CD4-positive, alpha-beta T cell (primary cell): ENCODE results near the gene LEO1. TPM values are rescaled to one million over a fixed set of nuclear protein-coding genes. Genes with fewer than 3 reads are reported as not detected.
A peak's percentile ranks its signal among the peaks of the same experiment; 100 is the strongest.

Source experiments
- ATAC-seq: fragments of 200-7000 bp; cut with Tn5 transposase; one replicate; pipeline ENCODE4 v1.10.0; 2022; ENCODE audit warnings: mild to moderate bottlenecking; ENCODE audit not compliant: poor library complexity
- CTCF ChIA-PET: fragments of 350-600 bp; sonication (Branson Sonifier 250); formaldehyde crosslinking; loops from one replicate; lab custom pipeline; 2021; ENCODE audit warnings: antibody characterized with exemption, inconsistent platforms; lab: Charles Lee
- POLR2A ChIA-PET: fragments of 350-600 bp; sonication (Branson Sonifier 250); formaldehyde crosslinking; loops from one replicate; lab custom pipeline; 2021; ENCODE audit warnings: antibody characterized with exemption, inconsistent platforms; lab: Charles Lee
- DNase-seq, 14 experiments: peaks; one replicate each; pipeline ENCODE4 v3.0.0-alpha.2; 2013 to 2020; ENCODE audit warnings: mixed read lengths in 2 of 14
- H3K27ac ChIP-seq, 2 donors: one replicate each; pipeline versions ENCODE4 v1.5.1 to v1.7.0; 2013; ENCODE audit warnings: low read length in 2 of 2, low read depth in 1 of 2, mild to moderate bottlenecking in 1 of 2
- H3K27me3 ChIP-seq, 2 experiments: 1 replicate in 1 of 2; 2 replicates in 1 of 2; pipeline versions ENCODE4 v1.6.1 to v1.7.0; 2013; ENCODE audit warnings: low read length in 2 of 2, control low read depth in 1 of 2, mild to moderate bottlenecking in 1 of 2, moderate library complexity in 1 of 2; ENCODE audit not compliant: insufficient read depth in 2 of 2, control insufficient read depth in 1 of 2
- H3K36me3 ChIP-seq: one replicate; pipeline ENCODE4 v1.6.1; 2013; ENCODE audit warnings: low read length, control low read depth; ENCODE audit not compliant: insufficient read depth
- H3K4me1 ChIP-seq: one replicate; pipeline ENCODE4 v1.6.1; 2013; ENCODE audit warnings: low read length, control low read depth; ENCODE audit not compliant: insufficient read depth
- H3K4me3 ChIP-seq: one replicate; pipeline ENCODE4 v1.5.1; 2013; ENCODE audit warnings: mild to moderate bottlenecking, low read length, moderate library complexity
- H3K9me3 ChIP-seq, 2 experiments: 1 replicate in 1 of 2; 2 replicates in 1 of 2; pipeline versions ENCODE4 v1.6.1 to v1.7.0; 2013; ENCODE audit warnings: low read length in 2 of 2, mild to moderate bottlenecking in 2 of 2, control low read depth in 1 of 2, moderate library complexity in 1 of 2; ENCODE audit not compliant: control insufficient read depth in 1 of 2, insufficient read depth in 1 of 2
- H3K27ac Mint-ChIP-seq: one replicate; pipeline ENCODE4 v1.8.0; 2020; ENCODE audit warnings: mixed read lengths
- H3K27me3 Mint-ChIP-seq: one replicate; pipeline ENCODE4 v1.8.0; 2021; ENCODE audit warnings: mixed read lengths
- H3K36me3 Mint-ChIP-seq: one replicate; pipeline ENCODE4 v1.8.0; 2021; ENCODE audit warnings: low read depth, mixed read lengths
- H3K4me1 Mint-ChIP-seq: one replicate; pipeline ENCODE4 v1.8.0; 2021; ENCODE audit warnings: low read depth, mixed read lengths
- H3K4me3 Mint-ChIP-seq: one replicate; pipeline ENCODE4 v1.8.0; 2020; ENCODE audit warnings: mild to moderate bottlenecking, mixed read lengths
- H3K9me3 Mint-ChIP-seq: one replicate; pipeline ENCODE4 v1.8.0; 2020; ENCODE audit warnings: mixed read lengths
- intact Hi-C, 2 experiments: fragments of 100-400 bp; cut with DNase I in 1 of 2; cut with micrococcal nuclease in 1 of 2; formaldehyde crosslinking; loops; one replicate each; pipeline versions ENCODE4 v1.15.1 to v1.9.0; 2023 to 2025; cut with DNase I, micrococcal nuclease
- total RNA-seq, 174 experiments: library from RNA in 2 of 174; stranded (reverse) in 2 of 174; gene quantifications; one replicate each; pipeline ENCODE4 v1.2.3 and lab custom pipeline; 2021 to 2026
- TF ChIP-seq, protein P1 (sequence below): fragments of 200-600 bp; IDR thresholded peaks from one replicate; pipeline ENCODE4 v1.8.0; 2022; ENCODE audit warnings: antibody characterized with exemption, mild to moderate bottlenecking

LEO1 gene
- total RNA-seq, 2 experiments from 2014 or later = 6.2 to 6.7 TPM

- H3K36me3 ChIP-seq = peaks cover 34% of the 10 kb centered on the region
- POLR2A ChIA-PET = interaction anchor here (0.8 kb wide), 1 partner anchor 17 kb away, joined by 3 read pairs; no protein-coding TSS in a partner anchor
- H3K9me3 Mint-ChIP-seq = no peaks in the 10 kb centered on the region
- H3K27me3 Mint-ChIP-seq = no peaks in the 10 kb centered on the region
- H3K9me3 ChIP-seq = no peaks in the 10 kb centered on the region
- no peak overlapping the region for H3K4me3 Mint-ChIP-seq
- H3K4me1 ChIP-seq = no peaks in the 10 kb centered on the region
- intact Hi-C loops = no loop called here
- peak overlapping the region; percentile 22 for H3K27ac Mint-ChIP-seq
- H3K4me3 ChIP-seq = no peak overlapping the region
- H3K36me3 Mint-ChIP-seq = peaks cover 48% of the 10 kb centered on the region
- CTCF ChIA-PET = no interaction called here
- TF ChIP-seq, protein P1, sequence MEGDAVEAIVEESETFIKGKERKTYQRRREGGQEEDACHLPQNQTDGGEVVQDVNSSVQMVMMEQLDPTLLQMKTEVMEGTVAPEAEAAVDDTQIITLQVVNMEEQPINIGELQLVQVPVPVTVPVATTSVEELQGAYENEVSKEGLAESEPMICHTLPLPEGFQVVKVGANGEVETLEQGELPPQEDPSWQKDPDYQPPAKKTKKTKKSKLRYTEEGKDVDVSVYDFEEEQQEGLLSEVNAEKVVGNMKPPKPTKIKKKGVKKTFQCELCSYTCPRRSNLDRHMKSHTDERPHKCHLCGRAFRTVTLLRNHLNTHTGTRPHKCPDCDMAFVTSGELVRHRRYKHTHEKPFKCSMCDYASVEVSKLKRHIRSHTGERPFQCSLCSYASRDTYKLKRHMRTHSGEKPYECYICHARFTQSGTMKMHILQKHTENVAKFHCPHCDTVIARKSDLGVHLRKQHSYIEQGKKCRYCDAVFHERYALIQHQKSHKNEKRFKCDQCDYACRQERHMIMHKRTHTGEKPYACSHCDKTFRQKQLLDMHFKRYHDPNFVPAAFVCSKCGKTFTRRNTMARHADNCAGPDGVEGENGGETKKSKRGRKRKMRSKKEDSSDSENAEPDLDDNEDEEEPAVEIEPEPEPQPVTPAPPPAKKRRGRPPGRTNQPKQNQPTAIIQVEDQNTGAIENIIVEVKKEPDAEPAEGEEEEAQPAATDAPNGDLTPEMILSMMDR = no peak
- DNase-seq (no peak), ATAC-seq (no peak)
- H3K4me1 Mint-ChIP-seq = no peaks in the 10 kb centered on the region
- no peak overlapping the region for H3K27ac ChIP-seq
- no peaks in the 10 kb centered on the region for H3K27me3 ChIP-seq
Measured at GRCh38 chr15:51935466-51936104, 36.0 kb downstream of the LEO1 start.

DNA sequence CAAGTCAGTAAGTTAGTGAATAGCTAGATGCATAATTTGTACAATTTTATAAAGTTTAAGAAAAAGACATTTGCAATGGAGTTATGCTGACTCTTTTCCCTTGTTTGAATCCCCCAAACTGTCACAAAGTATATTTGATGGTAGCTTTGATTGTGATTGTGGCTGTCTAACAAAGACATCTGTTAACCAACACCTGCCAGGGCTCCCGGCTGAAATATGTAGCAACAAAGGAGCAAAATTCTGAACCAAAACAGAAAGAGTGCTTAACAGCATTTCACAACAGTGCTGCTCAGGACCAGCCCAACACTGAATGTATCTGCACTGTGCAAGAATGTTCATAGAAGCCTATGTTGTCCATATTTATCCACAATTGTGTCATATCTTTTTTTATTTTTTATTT is 39.4 kb downstream of the LEO1 start:
- H3K27me3 Mint-ChIP-seq = no peaks in the 10 kb centered on the region
- peaks cover 41% of the 10 kb centered on the region for H3K36me3 Mint-ChIP-seq
- ATAC-seq (no peak), DNase-seq (no peak)
- POLR2A ChIA-PET = no interaction called here
- no peaks in the 10 kb centered on the region for H3K9me3 ChIP-seq
- no peak overlapping the region for H3K4me3 Mint-ChIP-seq
- H3K4me1 Mint-ChIP-seq = no peaks in the 10 kb centered on the region
- TF ChIP-seq, protein P1 = no peak
- H3K27ac Mint-ChIP-seq = no peak overlapping the region
- H3K27ac ChIP-seq = no peak overlapping the region
- H3K36me3 ChIP-seq = peaks cover 16% of the 10 kb centered on the region
- H3K4me1 ChIP-seq = no peaks in the 10 kb centered on the region
- CTCF ChIA-PET = no interaction called here
- no peaks in the 10 kb centered on the region for H3K9me3 Mint-ChIP-seq
- intact Hi-C loops = no loop called here
- no peak overlapping the region for H3K4me3 ChIP-seq
- H3K27me3 ChIP-seq = no peaks in the 10 kb centered on the region

GRCh38 chr15:51931638-51932037 is 39.9 kb downstream of the LEO1 start:
- H3K27ac ChIP-seq = no peak overlapping the region
- CTCF ChIA-PET = no interaction called here
- DNase-seq (no peak), ATAC-seq (no peak)
- TF ChIP-seq, protein P1 = no peak
- H3K27me3 ChIP-seq = no peaks in the 10 kb centered on the region
- intact Hi-C loops = no loop called here
- no peak overlapping the region for H3K27ac Mint-ChIP-seq
- no peaks in the 10 kb centered on the region for H3K9me3 Mint-ChIP-seq
- no peaks in the 10 kb centered on the region for H3K9me3 ChIP-seq
- H3K4me3 Mint-ChIP-seq = no peak overlapping the region
- POLR2A ChIA-PET = no interaction called here
- peaks cover 37% of the 10 kb centered on the region for H3K36me3 Mint-ChIP-seq
- no peak overlapping the region for H3K4me3 ChIP-seq
- H3K4me1 Mint-ChIP-seq = no peaks in the 10 kb centered on the region
- H3K27me3 Mint-ChIP-seq = no peaks in the 10 kb centered on the region
- no peaks in the 10 kb centered on the region for H3K4me1 ChIP-seq
- H3K36me3 ChIP-seq = peaks cover 16% of the 10 kb centered on the region
